Activated T-cell treated with anti-CD3 and anti-CD28 coated beads, Interleukin-2, amount 50 U/mL, for 48 hours (primary cell): ENCODE results near the gene MAMSTR.
"Not testable (repeated sequence)": the region's sequence is repeated elsewhere in the genome, so short reads cannot be mapped to it uniquely, and the experiment has no call there.

Experiments used
- DNase-seq, 2 experiments: peaks; one replicate each; pipeline ENCODE4 v3.0.0-alpha.2; 2020

Gene MAMSTR

GRCh38 chr19:48719263-48720171 is at the start of gene MAMSTR:
Gene MAMSTR, minus strand, starts transcription at chr19:48719725. Its CDS starts 694 bp downstream, at chr19:48719031.
- DNase-seq = no peak

GRCh38 chr19:48768994-48769713 is 49.6 kb upstream of the MAMSTR start:
- DNase-seq = no peak

- DNase-seq = not testable (repeated sequence)
Observed at GRCh38 chr19:48768171-48768753, 48.7 kb upstream of the MAMSTR start.

- DNase-seq = not testable (repeated sequence)
Observed at GRCh38 chr19:48765816-48766215, 46.3 kb upstream of the MAMSTR start.

- no peak for DNase-seq
Observed at GRCh38 chr19:48760504-48761205, 41.1 kb upstream of the MAMSTR start.

GRCh38 chr19:48757741-48758144 is 38.2 kb upstream of the MAMSTR start:
- DNase-seq = no peak

- DNase-seq = no peak
Observed at GRCh38 chr19:48757089-48757675, 37.7 kb upstream of the MAMSTR start.

GRCh38 chr19:48756686-48757085 is 37.2 kb upstream of the MAMSTR start:
- no peak for DNase-seq

GRCh38 chr19:48756212-48756611 is 36.7 kb upstream of the MAMSTR start:
- no peak for DNase-seq

- no peak for DNase-seq
Observed at GRCh38 chr19:48755787-48756186, 36.3 kb upstream of the MAMSTR start.

GRCh38 chr19:48755084-48755641 is 35.6 kb upstream of the MAMSTR start, which contains the start of gene FGF21:
Gene FGF21, plus strand, starts transcription at chr19:48755524. Its CDS starts 713 bp downstream, at chr19:48756237.
- no peak for DNase-seq

- peak in 1 of 2 experiments; percentile 55 for DNase-seq
Observed at GRCh38 chr19:48752496-48753365, 33.2 kb upstream of the MAMSTR start, which contains the start of gene FUT1. Gene FUT1, minus strand, starts transcription at chr19:48752641. Its CDS starts 1,360 bp downstream, at chr19:48751281.

- DNase-seq = no peak
Observed at GRCh38 chr19:48751845-48752495, 32.4 kb upstream of the MAMSTR start.

GRCh38 chr19:48750771-48751504 is 31.4 kb upstream of the MAMSTR start:
- no peak for DNase-seq

- DNase-seq = no peak
Observed at GRCh38 chr19:48750351-48750750, 30.8 kb upstream of the MAMSTR start.

- DNase-seq = no peak
Observed at GRCh38 chr19:48749571-48750198, 30.2 kb upstream of the MAMSTR start.

- peak; percentile 68 to 74 for DNase-seq
Observed at GRCh38 chr19:48746738-48747575, 27.4 kb upstream of the MAMSTR start, which contains the start of gene IZUMO1. Gene IZUMO1, minus strand, starts transcription at chr19:48746909. Its CDS starts 1,050 bp downstream, at chr19:48745859.

GRCh38 chr19:48746110-48746509 is 26.6 kb upstream of the MAMSTR start:
- no peak for DNase-seq
